Activated CD4-positive, alpha-beta T cell treated with anti-CD3 and anti-CD28 coated beads, Interleukin-2, amount 50 U/mL, for 4 hours (primary cell): Measurements from ENCODE around the gene SLC8A3.
"Not testable (repeated sequence)": the region's sequence is repeated elsewhere in the genome, so short reads cannot be mapped to it uniquely, and the experiment has no call there.

Experiments used
- DNase-seq, 2 experiments: peaks; one replicate each; pipeline ENCODE4 v3.0.0-alpha.2; 2020

SLC8A3 gene, protein sequence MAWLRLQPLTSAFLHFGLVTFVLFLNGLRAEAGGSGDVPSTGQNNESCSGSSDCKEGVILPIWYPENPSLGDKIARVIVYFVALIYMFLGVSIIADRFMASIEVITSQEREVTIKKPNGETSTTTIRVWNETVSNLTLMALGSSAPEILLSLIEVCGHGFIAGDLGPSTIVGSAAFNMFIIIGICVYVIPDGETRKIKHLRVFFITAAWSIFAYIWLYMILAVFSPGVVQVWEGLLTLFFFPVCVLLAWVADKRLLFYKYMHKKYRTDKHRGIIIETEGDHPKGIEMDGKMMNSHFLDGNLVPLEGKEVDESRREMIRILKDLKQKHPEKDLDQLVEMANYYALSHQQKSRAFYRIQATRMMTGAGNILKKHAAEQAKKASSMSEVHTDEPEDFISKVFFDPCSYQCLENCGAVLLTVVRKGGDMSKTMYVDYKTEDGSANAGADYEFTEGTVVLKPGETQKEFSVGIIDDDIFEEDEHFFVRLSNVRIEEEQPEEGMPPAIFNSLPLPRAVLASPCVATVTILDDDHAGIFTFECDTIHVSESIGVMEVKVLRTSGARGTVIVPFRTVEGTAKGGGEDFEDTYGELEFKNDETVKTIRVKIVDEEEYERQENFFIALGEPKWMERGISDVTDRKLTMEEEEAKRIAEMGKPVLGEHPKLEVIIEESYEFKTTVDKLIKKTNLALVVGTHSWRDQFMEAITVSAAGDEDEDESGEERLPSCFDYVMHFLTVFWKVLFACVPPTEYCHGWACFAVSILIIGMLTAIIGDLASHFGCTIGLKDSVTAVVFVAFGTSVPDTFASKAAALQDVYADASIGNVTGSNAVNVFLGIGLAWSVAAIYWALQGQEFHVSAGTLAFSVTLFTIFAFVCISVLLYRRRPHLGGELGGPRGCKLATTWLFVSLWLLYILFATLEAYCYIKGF

GRCh38 chr14:70188659-70189455 is at the start of gene SLC8A3:
Gene SLC8A3 (minus strand): TSS chr14:70188951. CDS start chr14:70168422, 20,529 bp downstream.
- no peak for DNase-seq

DNA sequence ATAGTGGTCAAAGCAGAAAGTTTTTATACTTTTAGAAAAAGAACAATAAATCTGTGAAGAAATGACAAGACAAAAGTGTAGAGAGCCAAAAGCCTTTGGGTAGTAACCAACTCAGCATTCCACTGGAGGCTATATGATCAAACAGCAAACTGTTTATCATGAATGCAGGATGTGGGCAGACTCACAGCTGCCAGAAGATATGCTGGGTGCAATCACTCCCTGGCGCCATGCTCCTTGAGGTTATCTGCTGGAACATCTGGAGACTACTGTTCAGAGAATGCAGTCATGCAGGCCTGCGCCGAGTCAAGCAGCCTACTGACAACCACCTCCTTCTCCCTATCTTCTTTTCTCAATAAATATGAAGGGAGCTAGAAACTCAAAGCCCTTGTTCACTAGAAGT is 49.0 kb upstream of the SLC8A3 start:
- no peak for DNase-seq

GRCh38 chr14:70234066-70234950 is 45.6 kb upstream of the SLC8A3 start:
- DNase-seq: no peak

- DNase-seq: not testable (repeated sequence)
Observed at GRCh38 chr14:70231756-70232544, 43.2 kb upstream of the SLC8A3 start.

DNA sequence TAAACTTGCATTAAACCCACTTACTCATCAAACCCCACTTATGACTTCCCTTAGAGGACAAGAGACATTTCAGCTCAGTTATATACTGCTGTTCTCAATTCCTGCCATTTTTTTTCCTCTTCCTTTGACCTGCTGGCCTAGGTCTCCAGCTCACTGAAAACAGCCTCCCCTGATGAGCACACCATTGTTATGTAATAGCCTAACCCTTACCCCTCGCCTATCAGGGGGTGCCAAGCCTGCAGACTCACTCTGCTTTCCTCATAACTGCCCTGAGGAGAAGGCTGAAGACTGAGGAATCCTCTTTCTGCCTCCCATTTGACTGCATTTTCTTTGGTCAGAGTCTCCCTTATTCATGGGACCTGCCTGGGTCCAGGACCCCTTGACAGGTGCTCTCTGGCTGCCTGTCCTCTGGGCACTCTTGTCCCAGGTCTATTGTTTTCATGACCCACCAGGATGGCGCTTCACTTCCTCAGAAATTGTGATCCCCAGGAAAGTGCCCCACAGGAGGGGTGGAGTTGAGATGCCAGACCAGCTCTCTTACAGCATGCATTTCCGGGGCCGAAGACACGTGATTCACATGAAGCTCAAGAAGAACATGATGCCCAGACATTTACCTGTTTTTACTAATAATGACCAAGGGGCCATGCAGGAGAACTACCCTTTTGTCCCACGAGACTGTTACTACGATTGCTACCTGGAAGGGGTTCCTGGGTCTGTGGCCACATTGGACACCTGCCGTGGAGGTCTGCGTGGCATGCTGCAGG is 41.3 kb upstream of the SLC8A3 start:
- DNase-seq: not testable (repeated sequence)

GRCh38 chr14:70213721-70214282 is 25.1 kb upstream of the SLC8A3 start:
- DNase-seq: no peak

DNA sequence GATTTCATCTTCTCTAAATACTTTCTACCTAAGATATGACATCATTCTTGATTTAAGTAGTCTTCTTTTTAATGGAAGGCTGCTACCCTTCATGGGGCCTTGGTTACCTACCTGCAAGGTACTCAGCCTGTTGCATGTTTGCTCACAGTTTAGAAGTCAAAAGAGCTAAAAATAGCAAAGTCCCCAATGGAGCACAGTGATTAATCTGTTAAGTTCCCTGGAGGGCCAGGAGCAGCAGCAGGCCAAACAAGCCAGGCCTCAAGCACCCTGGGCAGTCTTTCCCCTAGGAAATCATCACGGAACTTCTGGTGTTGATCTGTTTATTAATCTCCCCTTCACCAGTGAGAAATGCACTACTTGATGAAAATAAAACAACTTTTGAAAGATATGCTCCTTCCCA is 24.0 kb upstream of the SLC8A3 start:
- DNase-seq: no peak

- no peak for DNase-seq
Observed at GRCh38 chr14:70208380-70208779, 19.6 kb upstream of the SLC8A3 start.

DNA sequence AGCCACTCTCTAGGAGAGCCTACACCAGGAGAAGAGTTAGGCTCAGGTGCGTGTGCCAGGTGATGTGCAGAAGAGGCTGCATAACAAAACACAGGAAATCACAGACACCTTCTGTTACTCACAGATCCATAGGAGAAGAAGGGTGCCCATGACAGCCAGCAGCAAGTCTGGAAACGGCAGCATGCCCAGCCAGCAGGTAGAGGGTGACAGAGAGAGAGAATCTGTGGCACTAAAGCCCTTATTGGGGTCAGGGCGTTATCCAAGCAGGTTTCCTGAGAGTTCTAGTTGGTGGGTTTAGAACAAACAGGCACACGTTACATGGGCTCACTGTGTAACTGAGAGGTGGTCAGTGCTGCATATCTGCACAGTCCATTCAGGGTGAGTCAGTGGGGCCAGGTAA is 14.9 kb upstream of the SLC8A3 start:
- DNase-seq: no peak

DNA sequence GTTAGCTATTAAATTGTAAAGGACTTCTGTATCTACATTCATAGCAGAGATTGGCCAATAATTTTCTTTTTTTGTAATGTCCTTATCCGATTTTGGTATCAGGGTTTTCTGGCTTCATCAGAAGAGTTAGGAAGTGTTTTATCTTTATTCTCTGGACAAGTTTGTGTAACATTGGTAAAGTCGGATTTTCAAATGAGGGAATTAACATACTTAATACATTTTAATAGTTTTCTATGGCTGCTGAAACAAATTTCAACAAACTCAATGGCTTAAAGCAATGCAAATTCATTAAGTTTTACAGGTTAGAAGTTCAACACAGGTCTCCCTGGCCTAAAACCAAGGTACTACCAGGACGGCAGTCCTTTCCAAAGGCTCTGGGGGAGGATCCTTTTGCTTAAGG is 13.2 kb upstream of the SLC8A3 start:
- no peak for DNase-seq

GRCh38 chr14:70193396-70193795 is 4.6 kb upstream of the SLC8A3 start:
- DNase-seq: no peak

DNA sequence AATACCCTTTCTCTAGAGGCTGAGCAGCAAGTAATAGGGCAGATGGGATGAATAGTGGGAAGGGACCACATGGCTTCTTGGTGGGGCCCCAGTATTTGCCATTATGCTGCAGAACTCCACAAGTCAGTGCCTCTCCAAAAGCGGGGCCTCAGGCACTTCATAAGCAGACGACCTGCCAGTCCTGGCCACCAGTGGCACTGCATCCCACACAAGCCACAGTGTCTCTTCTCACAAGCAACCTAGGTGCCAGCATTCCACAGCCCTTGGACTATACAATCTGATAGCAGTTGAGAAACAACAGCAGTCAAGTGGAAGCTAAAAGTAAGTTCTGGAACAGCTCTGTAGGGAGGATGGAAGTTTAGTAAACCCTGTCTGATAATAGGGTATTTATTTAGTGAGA is 4.2 kb upstream of the SLC8A3 start:
- DNase-seq: no peak

GRCh38 chr14:70190156-70190555 is 1.4 kb upstream of the SLC8A3 start:
- DNase-seq: no peak

DNA sequence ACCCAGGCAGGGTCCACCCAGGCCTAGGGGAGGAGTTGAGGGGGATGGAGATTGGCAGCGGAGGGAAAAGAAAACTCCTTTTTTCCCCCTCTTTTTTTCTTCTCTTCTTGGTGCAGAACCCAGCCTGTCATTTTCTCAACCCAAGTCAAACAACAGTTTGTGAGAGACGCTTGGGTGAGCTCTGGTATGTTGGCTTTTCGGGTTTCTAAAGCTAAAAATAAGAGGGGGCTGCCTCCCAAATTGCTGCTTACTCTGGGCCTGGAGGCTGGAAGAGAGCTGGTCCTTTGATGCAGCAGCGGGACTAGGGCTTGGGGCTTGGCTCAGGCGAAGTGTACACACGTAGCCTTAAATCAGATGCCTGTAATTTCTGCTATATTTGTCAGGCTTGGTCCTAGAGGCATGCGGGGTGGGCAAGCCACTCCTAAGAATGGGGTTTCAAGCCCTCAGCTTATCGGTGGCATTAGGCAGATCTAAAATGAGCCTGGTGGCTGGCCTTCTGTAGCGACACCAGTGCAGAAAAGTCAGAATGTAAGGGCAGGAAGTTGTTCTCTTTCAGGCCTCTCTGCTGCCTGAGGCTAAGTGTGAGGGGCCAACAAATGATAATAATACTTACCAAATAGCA is 816 bp upstream of the SLC8A3 start:
- DNase-seq: no peak

- DNase-seq: no peak
Observed at GRCh38 chr14:70188322-70188658, 461 bp downstream of the SLC8A3 start.

DNA sequence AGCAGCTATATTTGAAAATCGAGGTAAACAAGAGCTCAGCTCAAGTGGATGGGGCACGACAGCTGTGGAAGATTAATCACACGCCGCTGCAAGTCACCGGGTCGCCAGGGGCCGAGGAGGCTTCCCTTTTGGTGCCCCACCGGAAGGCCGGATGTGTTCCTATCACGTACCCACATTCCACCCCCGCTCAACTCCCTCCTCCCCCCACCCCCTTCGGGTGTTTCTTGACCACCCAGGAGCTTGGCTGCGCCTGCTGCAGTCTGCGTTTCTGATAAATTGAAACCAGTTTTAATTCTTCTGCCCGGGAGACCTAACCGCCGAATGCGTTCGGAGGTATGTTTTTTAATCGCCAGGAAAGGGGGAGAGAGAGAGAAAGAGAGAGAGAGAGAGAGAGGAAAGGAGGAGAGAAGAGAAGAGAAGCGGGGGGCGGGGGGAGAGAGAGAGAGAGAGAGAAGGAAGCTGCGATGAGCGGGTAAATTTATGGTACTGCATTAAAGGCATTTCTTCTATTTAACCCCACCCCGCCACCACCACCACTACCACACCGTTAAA is 1.8 kb downstream of the SLC8A3 start:
- DNase-seq: no peak

- DNase-seq: no peak
Observed at GRCh38 chr14:70183991-70184390, 4.8 kb downstream of the SLC8A3 start.

GRCh38 chr14:70181276-70181675 is 7.5 kb downstream of the SLC8A3 start:
- no peak for DNase-seq

DNA sequence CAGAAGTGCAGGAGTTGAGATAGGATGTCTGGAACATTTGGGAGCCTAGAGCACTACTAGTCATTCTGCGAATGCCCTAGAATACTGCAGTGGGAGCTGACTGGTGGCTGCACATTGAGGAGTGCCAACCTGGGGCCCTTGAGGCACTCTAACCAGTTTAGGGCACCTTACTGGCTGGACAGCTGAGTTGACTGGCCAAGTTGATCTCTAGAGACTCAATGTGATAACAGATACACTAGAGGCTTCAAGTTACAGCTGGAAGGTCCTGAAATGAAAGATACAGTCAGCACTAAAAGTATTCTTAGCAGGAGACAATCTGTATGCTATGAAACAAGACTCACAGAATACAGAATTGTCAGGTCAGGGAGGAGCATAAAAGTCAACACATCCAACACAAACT is 8.0 kb downstream of the SLC8A3 start:
- DNase-seq: no peak
